Activated CD4-positive, alpha-beta T cell treated with anti-CD3 and anti-CD28 coated beads, Interleukin-2, Interleukin-4, amounts not matched to agents 100 ng/mL and 50 ng/mL, durations not matched to agents 16 hours and 8 hours (primary cell): Measurements from ENCODE around the gene RAD51AP1.

Experiments
- DNase-seq: peaks from one replicate; pipeline ENCODE4 v3.0.0-alpha.2; 2020; ENCODE audit warnings: low spot score

RAD51AP1 gene

GRCh38 chr12:4545195-4545594 lies 6.5 kb downstream of the RAD51AP1 start:
- no peak for DNase-seq

DNA sequence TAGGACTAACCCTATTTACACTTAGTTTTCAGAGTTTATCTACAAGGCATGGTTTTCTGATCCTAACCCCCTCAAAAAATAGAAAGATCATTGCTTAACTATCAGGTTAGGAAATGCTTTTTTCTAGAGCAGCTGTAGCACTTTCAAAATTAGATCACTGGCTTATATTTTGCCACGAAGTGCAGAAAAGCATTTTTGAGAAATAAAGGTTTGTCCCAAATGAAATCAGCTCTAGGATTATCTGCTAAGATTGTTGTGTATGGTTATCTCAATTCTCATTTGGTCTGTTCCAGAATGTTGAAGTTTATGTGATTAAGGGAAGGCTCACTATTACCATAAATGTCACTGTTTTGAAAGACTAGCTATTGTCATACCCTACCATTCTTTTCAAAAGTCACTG lies 13.5 kb downstream of the RAD51AP1 start:
- no peak for DNase-seq

DNA sequence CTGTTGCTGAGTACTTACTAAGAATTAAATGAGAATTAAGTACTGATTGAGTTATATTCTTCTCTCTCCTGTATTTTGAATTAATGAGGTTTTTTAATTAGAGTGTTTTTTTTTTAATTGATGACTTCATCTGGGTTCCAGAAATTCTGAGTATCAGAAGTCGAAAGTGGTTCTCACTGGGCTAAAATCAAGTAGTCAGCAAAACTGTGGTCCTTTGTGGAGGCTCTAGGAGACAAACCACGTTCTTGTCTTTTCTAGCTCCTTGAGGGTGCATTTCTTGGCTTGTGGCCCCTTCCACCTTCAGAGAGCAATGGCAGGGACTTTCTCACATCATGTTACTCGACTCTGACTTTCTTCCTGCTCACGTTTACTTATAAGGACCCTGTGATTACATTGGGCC lies 15.3 kb downstream of the RAD51AP1 start:
- no peak for DNase-seq

- no peak for DNase-seq
These were observed 17.1 kb downstream of the RAD51AP1 start for GRCh38 chr12:4555804-4556203.

DNA sequence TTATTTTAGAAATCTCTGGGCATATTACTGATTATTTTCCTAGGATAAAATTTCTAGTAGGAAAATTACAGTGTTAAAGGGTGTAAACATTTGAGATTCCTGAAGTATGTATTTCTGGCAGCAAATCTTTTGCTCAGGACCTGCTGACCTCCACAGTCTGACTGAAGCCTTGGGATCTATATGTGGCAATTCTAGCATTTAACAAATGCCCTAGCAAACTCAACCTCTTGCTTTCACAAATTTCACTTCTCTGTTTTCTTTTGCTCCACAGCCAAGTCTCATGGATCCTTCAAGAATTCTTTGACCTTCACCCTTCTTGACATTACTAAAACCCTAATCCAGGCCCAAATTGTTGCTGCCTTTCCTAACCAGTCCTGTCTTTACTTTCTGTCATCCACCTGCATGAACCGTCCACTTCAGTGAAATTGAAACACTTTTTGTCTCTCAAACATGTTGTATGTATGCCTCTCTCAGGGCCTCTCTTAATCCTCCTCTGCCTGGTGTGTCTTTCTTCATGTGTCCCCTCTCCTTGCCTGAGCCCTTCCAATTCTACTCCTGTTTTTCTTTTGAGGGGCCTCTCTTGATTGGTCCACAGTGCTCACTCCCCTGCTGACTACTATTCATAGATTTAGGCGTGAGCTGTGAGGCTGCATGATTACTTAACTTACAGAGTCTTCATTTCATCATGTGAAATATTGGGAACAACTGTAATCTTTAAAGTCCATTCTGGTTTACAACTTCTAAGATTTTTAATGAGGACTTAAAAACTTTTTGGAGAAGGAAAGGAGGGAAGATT lies 18.2 kb downstream of the RAD51AP1 start:
- no peak for DNase-seq

GRCh38 chr12:4557586-4557985 lies 18.9 kb downstream of the RAD51AP1 start:
- DNase-seq: no peak

DNA sequence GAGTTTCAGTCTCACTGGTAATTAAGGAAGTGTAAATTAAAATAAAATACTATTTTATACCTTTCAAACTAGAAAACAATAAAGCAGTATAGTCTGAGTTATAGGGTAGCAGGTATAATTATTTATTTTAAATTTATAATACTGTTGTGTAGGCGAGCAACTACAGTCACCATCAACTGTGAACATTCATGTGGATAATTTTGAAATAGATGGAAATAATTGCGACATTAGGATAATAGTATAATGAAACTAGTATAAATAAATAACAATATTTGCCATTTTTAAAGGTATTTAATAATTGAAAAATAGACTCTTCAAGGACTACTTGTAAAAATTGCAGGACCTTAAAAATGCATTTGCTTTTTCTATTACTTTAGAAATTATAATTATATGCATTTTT lies 19.5 kb downstream of the RAD51AP1 start:
- no peak for DNase-seq

- no peak for DNase-seq
These were observed 23.5 kb downstream of the RAD51AP1 start, which contains the start of gene DYRK4 for GRCh38 chr12:4562034-4562657. Gene DYRK4 (plus strand): TSS chr12:4562208. CDS start chr12:4562246, 38 bp downstream.

DNA sequence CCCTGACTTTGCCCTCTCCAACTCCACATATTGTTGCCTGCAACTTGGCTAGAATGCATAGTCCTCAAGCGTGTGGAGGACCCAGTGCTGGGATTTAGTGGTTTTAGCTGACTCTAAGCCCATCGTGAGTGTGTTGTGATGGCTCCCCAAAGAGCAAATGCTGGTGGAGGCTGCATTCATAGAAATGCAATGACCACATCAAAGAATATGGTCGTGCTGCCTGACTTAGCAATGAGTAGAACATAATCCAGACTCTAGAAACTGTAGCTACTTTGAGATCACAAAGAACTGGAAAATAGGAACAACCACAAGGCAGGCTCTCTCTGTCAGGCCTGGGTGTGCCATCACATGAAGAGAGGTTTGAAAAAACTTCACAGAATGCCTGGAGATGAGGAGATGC lies 24.6 kb downstream of the RAD51AP1 start:
- no peak for DNase-seq

- DNase-seq: no peak
These were observed 26.1 kb downstream of the RAD51AP1 start for GRCh38 chr12:4564818-4565217.

GRCh38 chr12:4566474-4566873 lies 27.8 kb downstream of the RAD51AP1 start:
- DNase-seq: no peak

- no peak for DNase-seq
These were observed 28.6 kb downstream of the RAD51AP1 start for GRCh38 chr12:4567073-4567881.

GRCh38 chr12:4569261-4569660 lies 30.6 kb downstream of the RAD51AP1 start:
- no peak for DNase-seq

GRCh38 chr12:4572680-4573079 lies 34.0 kb downstream of the RAD51AP1 start:
- DNase-seq: no peak

- peak; percentile 16 for DNase-seq
These were observed 40.8 kb downstream of the RAD51AP1 start for GRCh38 chr12:4579305-4580102.

DNA sequence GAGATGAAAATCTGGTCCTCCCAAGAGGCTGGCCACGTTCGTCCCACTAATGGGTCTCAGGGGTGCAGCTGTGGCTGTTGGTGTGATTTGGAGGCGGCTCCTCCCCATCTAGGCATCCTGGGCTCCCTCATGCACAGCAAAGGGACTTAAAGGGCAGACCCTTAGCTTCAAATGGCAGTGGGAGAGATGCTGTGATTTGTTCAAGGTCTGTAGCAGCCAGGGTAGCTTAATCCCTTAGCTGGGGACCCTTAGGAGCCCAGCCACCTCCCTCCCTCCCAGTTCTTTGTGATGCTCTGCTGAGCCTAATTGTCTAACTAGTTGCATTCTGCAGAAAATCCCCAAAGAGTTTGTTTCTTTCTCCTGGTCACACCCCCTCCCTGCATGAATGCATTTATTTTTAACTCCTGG lies 41.6 kb downstream of the RAD51AP1 start:
- DNase-seq: no peak

DNA sequence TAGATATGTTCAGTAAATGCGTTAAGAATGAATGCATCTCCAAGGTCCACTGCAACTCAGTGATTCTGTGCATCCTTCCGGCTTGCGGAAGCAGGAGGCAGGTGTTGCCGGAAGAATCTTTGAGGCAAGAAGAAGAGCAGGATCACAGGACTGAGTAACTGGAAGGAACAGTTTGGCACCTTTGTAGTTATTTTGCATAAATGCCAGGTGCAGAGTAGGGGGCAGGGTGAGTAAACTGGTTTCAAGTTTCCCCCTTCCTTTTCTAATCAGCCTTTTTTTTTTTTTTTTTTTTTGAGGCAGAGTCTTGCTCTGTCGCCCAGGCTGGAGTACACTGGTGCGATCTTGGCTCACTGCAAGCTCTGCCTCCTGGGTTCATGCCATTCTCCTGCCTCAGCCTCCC lies 45.6 kb downstream of the RAD51AP1 start:
- no peak for DNase-seq

- DNase-seq: no peak
These were observed 46.2 kb downstream of the RAD51AP1 start for GRCh38 chr12:4584896-4585295.

GRCh38 chr12:4586500-4586899 lies 47.8 kb downstream of the RAD51AP1 start:
- no peak for DNase-seq

DNA sequence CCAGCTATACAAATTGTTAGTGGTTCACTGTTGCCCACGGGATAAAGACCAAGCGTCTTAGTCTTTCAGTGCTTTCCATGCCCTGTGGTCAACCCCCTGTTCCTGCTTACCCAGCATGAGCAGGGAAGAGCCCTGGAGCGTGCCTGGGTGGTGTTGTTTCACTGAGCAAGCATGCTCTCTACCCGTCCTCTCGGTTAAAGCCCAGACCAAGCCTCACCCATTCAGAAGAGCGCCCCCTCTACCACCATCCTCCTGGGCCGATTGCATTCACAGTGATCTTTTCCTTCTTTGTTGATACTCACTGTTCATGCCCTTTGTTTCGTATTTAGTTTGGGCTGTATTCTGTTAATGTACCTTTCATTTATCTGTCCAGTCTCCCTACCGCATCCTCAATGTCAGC lies 48.4 kb downstream of the RAD51AP1 start:
- DNase-seq: no peak

- no peak for DNase-seq
These were observed 50.2 kb downstream of the RAD51AP1 start for GRCh38 chr12:4588916-4589315.

DNA sequence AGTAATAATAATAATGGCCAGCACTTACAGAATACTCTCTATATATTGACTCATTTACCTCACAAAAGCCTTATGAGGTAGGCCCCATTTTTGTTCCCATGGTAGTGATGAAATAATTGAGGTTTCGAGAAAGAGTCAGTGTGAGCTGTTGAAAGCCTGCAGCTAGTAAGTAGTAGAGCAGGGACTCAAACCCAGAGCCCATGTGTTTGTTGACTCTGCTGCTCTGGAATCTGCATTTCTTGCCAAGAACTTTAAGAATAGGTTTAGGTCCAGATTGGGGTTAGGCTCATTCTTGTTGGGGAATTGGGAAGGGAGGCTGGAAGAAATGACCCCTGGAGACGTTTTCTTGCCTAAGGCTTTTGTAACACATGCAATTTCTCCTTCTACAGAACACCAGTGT lies 51.3 kb downstream of the RAD51AP1 start:
- DNase-seq: no peak
